Fibroblast of pulmonary artery (primary cell): ENCODE data around the gene TMEM209.

Source experiments
- DNase-seq: peaks from one replicate; pipeline ENCODE4 v3.0.0-alpha.2; 2010; ENCODE audit warnings: low read depth
- H3K4me3 ChIP-seq: replicated peaks from 2 replicates; pipeline ENCODE4 v1.5.1; 2011; ENCODE audit warnings: low read depth, mild to moderate bottlenecking, control low read depth, low read length, moderate library complexity
- CTCF ChIP-seq: IDR thresholded peaks from 2 replicates; pipeline ENCODE4 v1.5.1; 2011; ENCODE audit warnings: mild to moderate bottlenecking, control low read depth, low read length, inconsistent platforms; ENCODE audit errors: missing control alignments

TMEM209 gene

DNA sequence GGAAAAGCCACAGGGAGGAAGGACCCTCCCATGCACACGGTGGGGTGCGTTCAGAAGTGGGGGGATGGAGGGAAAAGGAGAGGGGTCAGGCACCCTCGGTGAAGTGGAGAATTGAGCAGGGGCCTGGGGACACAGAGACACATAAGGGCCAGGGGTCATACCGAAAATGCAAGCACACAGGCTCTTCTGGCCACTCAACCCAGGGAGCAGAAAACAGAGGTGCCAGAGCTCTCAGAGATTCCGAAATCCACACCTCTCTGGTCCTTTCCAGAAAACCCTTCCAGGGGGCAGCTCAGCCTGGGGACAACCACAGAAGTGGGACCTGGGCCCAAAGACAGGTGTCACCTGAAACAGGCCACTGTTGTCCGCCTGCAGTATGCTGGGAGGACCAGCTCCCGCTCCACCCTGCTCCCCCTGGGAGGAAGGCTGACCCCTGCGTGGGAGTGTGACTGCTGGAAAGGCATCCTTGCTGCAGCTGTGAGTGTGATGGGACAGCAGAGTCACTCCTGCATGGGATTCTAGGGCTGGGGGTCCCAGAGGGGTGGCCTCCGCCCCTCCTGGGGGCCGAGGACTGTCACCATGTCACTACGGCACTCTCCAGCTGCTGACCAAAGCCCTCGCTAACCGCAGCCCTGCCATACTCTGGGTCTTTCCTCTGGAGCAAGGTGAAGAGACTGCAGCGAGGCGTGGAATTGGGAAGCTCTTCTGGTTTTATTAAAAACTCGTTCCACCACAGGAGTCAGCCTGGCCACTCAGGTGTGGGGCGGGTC is 63.1 kb downstream of the TMEM209 start:
- no peak for DNase-seq
- no peak for TF ChIP-seq CTCF
- peak overlapping the region; percentile 36 for H3K4me3 ChIP-seq

DNA sequence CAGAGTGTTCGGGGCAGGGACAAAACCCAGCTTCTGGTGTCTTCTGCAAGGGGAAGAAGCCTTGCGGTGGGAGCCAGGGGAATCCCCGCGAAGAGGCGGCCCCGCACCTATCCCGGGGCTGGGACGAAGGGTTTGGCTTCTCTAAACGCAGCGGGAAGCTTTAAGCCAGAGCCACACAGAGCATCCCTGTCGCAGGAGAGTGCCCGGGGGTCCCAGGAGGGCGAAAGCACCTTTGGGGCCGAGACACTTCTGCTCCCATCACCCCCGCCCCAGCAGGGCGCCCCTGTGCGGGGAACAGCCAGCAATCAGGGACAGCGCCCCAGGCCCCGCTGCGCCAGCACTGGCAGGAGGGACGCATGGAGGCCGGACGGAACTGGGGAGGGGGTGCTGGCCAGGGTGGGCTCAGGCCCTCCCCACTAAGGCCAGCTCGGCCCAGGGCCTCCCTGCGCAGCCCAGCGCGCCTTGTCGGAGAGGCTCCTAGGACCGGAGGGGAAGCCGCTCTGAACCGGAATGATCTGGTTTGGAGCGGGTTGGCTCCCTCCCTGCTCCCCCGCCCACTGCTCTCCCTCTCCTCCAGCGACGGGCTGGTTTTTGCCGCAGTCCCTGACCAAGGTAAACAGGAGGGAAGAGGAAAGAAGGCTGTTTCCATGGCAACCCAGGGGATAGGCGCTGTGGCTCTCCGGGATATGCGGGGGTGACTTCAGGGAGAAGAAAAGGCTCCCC is 63.9 kb downstream of the TMEM209 start:
- DNase-seq, result peak; percentile 82
- TF ChIP-seq CTCF, result no peak
- H3K4me3 ChIP-seq, result peak overlapping the region; percentile 36

GRCh38 chr7:130140551-130141160 is 64.5 kb downstream of the TMEM209 start:
- no peak overlapping the region for H3K4me3 ChIP-seq
- TF ChIP-seq CTCF, result no peak
- no peak for DNase-seq

GRCh38 chr7:130139193-130139960 is 65.8 kb downstream of the TMEM209 start:
- TF ChIP-seq CTCF, result no peak
- no peak overlapping the region for H3K4me3 ChIP-seq
- no peak for DNase-seq

GRCh38 chr7:130137207-130137606 is 68.0 kb downstream of the TMEM209 start:
- H3K4me3 ChIP-seq, result no peak overlapping the region
- DNase-seq, result no peak

More at GRCh38 chr7:130137207-130137606, 68.0 kb downstream of the TMEM209 start:
- no peak for TF ChIP-seq CTCF
